HG03108 (cell line): ENCODE data around the gene CASTOR1.
"Not testable (repeated sequence)": the region's sequence is repeated elsewhere in the genome, so short reads cannot be mapped to it uniquely, and the experiment has no call there.

ENCODE experiments used
- ATAC-seq: cut with Tn5 transposase; IDR thresholded peaks from one replicate; pipeline ENCODE4 v1.9.1; 2021; ENCODE audit warnings: moderate library complexity; ENCODE audit not compliant: unreplicated experiment

Gene CASTOR1

GRCh38 chr22:30289141-30289979, at the start of gene CASTOR1:
Gene CASTOR1, minus strand, starts transcription at chr22:30289505. Its CDS starts 8 bp downstream, at chr22:30289497.
- peak; percentile 60 for ATAC-seq

- ATAC-seq, result no peak
These were observed 49.5 kb upstream of the CASTOR1 start for GRCh38 chr22:30338802-30339201.

- ATAC-seq, result not testable (repeated sequence)
These were observed 49.0 kb upstream of the CASTOR1 start for GRCh38 chr22:30338341-30338740.

GRCh38 chr22:30337461-30337778, 48.1 kb upstream of the CASTOR1 start:
- no peak for ATAC-seq

GRCh38 chr22:30336752-30337460, 47.6 kb upstream of the CASTOR1 start:
- no peak for ATAC-seq

GRCh38 chr22:30335236-30335635, 45.9 kb upstream of the CASTOR1 start:
- ATAC-seq, result no peak

- no peak for ATAC-seq
These were observed 45.3 kb upstream of the CASTOR1 start for GRCh38 chr22:30334646-30335045.

GRCh38 chr22:30333707-30334087, 44.4 kb upstream of the CASTOR1 start:
- no peak for ATAC-seq

- ATAC-seq, result no peak
These were observed 43.8 kb upstream of the CASTOR1 start for GRCh38 chr22:30332994-30333706.

- no peak for ATAC-seq
These were observed 43.2 kb upstream of the CASTOR1 start for GRCh38 chr22:30332551-30332950.

GRCh38 chr22:30328466-30329049, 39.3 kb upstream of the CASTOR1 start:
- ATAC-seq, result no peak

- ATAC-seq, result no peak
These were observed 38.6 kb upstream of the CASTOR1 start for GRCh38 chr22:30327864-30328345.

- ATAC-seq, result peak; percentile 88
These were observed 37.5 kb upstream of the CASTOR1 start, which contains the start of gene TBC1D10A for GRCh38 chr22:30326706-30327362. Gene TBC1D10A, minus strand, starts transcription at chr22:30326941. Its CDS starts 60 bp downstream, at chr22:30326881.

- peak; percentile 16 for ATAC-seq
These were observed 37.0 kb upstream of the CASTOR1 start for GRCh38 chr22:30326255-30326705.

- ATAC-seq, result no peak
These were observed 36.5 kb upstream of the CASTOR1 start for GRCh38 chr22:30325724-30326254.

GRCh38 chr22:30325065-30325720, 35.9 kb upstream of the CASTOR1 start:
- no peak for ATAC-seq

- ATAC-seq, result no peak
These were observed 34.9 kb upstream of the CASTOR1 start for GRCh38 chr22:30324014-30324730.

- ATAC-seq, result no peak
These were observed 33.9 kb upstream of the CASTOR1 start for GRCh38 chr22:30323246-30323645.

GRCh38 chr22:30321461-30321860, 32.2 kb upstream of the CASTOR1 start:
- ATAC-seq, result no peak
